Thoracic aorta (tissue), 2 donors: ENCODE measurements around the gene XXYLT1. TPM values are rescaled to one million over a fixed set of nuclear protein-coding genes. Genes with fewer than 3 reads are reported as not detected.
A peak's percentile ranks its signal among the peaks of the same experiment; 100 is the strongest.

Experiments used
- ATAC-seq: fragments of 150-250 bp; one replicate; pipeline ENCODE4 v1.8.0; 2017; ENCODE audit warnings: low read depth; ENCODE audit not compliant: insufficient number of reproducible peaks, low FRiP score
- DNase-seq: peaks from one replicate; pipeline ENCODE4 v3.0.0-alpha.2; 2020; ENCODE audit warnings: low spot score
- H3K27ac ChIP-seq, 2 donors: fragments of 200-600 bp; sonication (generic); 1 replicate in 1 of 2; 2 replicates in 1 of 2; pipeline ENCODE4 v1.5.1; 2016; ENCODE audit warnings: mild to moderate bottlenecking in 2 of 2, moderate library complexity in 2 of 2
- H3K27me3 ChIP-seq: fragments of 200-600 bp; sonication (generic); replicated peaks from 2 replicates; pipeline ENCODE4 v1.6.0; 2016; ENCODE audit warnings: mild to moderate bottlenecking; ENCODE audit not compliant: insufficient read depth
- H3K36me3 ChIP-seq: fragments of 200-600 bp; sonication (generic); one replicate; pipeline ENCODE4 v1.5.1; 2016
- H3K4me1 ChIP-seq, 2 donors: fragments of 200-600 bp; sonication (generic); 1 replicate in 1 of 2; 2 replicates in 1 of 2; pipeline versions ENCODE4 v1.5.1 to v1.6.0; 2016; ENCODE audit warnings: low read depth in 2 of 2, mild to moderate bottlenecking in 1 of 2; ENCODE audit not compliant: control insufficient read depth in 1 of 2
- H3K4me3 ChIP-seq: fragments of 200-600 bp; sonication (generic); 2 replicates; pipeline ENCODE4 v1.5.1; 2016; ENCODE audit warnings: mild to moderate bottlenecking
- H3K9me3 ChIP-seq: fragments of 200-600 bp; sonication (generic); 2 replicates; pipeline ENCODE4 v1.5.1; 2016
- total RNA-seq, 2 donors: library from RNA; depleted of rRNA; stranded (reverse); fragments of >200 nt; gene quantifications; one replicate each; pipeline versions ENCODE4 v1.1.0 to v1.2.3, GENCODE V29; 2016
- TF ChIP-seq, protein P1 (sequence below): fragments of 200-600 bp; sonication (generic); IDR thresholded peaks from one replicate; pipeline ENCODE4 v1.5.1; 2019; ENCODE audit warnings: antibody characterized with exemption

The XXYLT1 gene
- total RNA-seq, 2 donors from 2014 or later = 17.7 to 21.2 TPM

DNA sequence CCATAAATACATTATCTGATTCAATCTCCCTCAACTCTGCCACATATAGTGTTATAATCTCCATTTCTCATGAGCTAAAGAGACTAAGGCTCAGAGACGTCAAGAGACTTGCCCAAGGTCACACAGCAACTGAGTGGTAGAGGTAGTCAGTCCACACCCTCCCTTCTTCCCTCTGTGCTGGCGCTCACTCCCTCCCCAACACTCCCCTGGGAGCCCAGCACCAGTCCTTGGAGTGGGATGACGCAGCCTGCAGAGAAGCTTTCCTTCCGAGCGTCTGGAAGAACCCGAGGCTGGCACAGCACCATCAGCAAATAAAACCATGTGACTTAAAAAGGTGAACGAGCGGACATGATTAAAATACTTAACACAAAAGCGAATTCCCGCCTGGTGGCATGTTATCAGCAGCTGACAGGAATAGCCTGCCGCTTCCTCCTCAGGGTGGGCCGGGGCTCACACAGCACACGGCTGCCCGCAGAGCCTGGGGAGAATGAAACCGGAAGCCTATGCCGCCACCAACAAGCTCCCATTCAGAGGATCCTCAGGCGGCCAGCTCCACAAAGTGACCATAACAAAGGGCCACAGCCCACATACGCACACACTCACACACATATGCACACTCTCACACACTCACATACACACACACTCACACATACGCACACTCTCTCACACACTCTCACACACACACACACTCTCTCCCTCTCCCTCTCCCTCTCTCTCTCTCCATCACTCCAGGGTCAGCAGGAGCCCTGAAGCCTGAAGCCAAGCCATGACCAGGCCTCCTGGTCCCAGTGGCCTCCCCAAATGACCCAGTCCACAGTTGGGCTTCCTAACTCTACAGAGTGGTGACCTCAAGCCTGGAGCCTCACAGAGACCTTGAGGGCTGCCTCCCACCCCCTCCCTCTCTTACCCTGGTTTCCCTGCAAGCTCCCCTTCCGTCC lies 120.5 kb downstream of the XXYLT1 start:
- H3K9me3 ChIP-seq = no peaks in the 10 kb centered on the region
- H3K27ac ChIP-seq = peak overlapping the region; percentile 63 to 70
- TF ChIP-seq, protein P1, sequence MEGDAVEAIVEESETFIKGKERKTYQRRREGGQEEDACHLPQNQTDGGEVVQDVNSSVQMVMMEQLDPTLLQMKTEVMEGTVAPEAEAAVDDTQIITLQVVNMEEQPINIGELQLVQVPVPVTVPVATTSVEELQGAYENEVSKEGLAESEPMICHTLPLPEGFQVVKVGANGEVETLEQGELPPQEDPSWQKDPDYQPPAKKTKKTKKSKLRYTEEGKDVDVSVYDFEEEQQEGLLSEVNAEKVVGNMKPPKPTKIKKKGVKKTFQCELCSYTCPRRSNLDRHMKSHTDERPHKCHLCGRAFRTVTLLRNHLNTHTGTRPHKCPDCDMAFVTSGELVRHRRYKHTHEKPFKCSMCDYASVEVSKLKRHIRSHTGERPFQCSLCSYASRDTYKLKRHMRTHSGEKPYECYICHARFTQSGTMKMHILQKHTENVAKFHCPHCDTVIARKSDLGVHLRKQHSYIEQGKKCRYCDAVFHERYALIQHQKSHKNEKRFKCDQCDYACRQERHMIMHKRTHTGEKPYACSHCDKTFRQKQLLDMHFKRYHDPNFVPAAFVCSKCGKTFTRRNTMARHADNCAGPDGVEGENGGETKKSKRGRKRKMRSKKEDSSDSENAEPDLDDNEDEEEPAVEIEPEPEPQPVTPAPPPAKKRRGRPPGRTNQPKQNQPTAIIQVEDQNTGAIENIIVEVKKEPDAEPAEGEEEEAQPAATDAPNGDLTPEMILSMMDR = no peak
- no peaks in the 10 kb centered on the region for H3K36me3 ChIP-seq
- peak; percentile 37 for DNase-seq
- peak; percentile 65 for ATAC-seq
- peak overlapping the region; percentile 67 for H3K4me3 ChIP-seq
- peaks cover 16 to 43% of the 10 kb centered on the region in 2 donors for H3K4me1 ChIP-seq
- no peaks in the 10 kb centered on the region for H3K27me3 ChIP-seq

DNA sequence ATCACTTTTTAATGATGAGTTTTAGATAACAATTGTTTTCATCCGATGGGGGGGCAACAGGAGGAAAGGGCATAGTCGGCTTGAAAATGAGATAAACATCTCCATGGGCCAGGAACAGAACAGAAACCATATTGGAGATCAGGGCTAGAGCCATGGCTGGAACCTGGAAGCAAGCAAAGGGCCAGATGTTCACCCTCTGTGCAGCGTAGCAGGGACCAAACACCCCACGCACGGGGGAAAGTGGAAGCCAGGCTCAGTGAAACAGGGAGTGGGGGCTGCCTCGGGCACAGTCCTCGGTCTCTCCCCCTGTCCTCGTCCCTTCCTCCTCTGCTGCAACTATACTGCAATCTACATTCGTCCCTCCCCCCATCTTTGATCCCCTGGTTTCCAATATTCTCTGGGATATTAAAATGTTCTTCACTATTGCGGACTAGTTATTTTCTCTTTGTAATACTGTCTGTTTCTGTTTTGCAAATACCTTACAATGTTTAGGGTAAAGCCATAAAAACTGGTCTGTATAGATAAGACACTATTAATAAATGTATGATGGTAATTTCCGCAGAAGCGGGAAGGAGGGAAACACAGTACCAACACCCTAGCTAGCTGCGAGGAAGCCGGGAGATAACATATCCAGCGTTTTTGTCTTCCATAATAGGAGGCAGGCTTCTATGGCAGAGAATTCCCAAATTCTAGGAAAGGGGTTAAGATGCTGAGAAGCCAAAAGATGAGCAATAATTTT lies 121.5 kb downstream of the XXYLT1 start:
- Histone ChIP-seq H3K4me3 (peak overlapping the region; percentile 67), H3K9me3 (no peaks in the 10 kb centered on the region), H3K4me1 (peaks cover 11 to 34% of the 10 kb centered on the region in 2 donors), H3K27me3 (no peaks in the 10 kb centered on the region), H3K27ac (peak overlapping the region in 1 of 2 donors; percentile 70), H3K36me3 (no peaks in the 10 kb centered on the region)
- no peak for ATAC-seq
- no peak for DNase-seq
- TF ChIP-seq, protein P1 = no peak

DNA sequence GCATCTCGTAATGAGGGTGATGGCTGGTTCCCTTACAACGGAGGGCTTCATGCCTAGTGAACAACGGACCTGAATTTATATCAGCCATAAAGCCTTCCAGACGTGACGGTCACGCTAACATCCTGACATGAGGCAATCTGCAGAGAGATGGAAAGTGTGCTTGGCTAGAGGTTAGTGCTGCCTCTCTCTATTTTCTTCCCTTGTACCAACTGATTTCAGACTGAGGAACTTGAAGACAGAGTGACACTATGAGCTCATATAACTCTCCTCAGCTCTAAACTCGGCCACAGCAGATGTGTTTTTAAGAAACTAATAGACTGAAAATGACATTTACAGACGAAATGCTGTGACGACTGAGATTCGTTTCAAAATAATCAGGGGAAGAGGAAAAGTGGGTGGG lies 122.4 kb downstream of the XXYLT1 start:
- no peak for ATAC-seq
- Histone ChIP-seq H3K36me3 (no peaks in the 10 kb centered on the region), H3K9me3 (no peaks in the 10 kb centered on the region), H3K27me3 (no peaks in the 10 kb centered on the region), H3K4me1 (peaks cover 5 to 25% of the 10 kb centered on the region in 2 donors), H3K4me3 (no peak overlapping the region), H3K27ac (no peak overlapping the region)
- no peak for DNase-seq
- TF ChIP-seq, protein P1 = no peak

DNA sequence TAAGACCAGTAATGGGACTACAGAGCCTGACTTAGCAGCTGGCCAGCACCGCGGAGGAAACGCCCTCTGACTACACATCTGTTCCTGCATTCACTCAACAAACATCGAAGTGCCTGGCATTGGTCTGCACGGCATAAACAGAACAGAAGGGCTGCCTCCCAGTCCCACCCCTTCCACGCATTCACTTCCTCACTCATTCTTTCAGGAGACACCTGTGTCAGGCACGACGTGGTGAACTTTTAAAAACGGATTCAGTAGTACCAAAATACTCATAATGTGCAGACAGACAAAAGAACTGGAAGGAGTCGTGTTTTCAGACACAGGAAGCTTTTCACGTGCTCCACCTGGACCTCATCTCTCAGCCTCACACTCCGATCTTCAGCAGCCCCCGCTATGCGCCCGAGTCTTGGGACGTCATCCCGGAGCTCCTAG lies 123.3 kb downstream of the XXYLT1 start:
- DNase-seq = no peak
- Histone ChIP-seq H3K27me3 (no peaks in the 10 kb centered on the region), H3K36me3 (no peaks in the 10 kb centered on the region), H3K9me3 (no peaks in the 10 kb centered on the region), H3K27ac (no peak overlapping the region), H3K4me1 (peaks cover 5 to 17% of the 10 kb centered on the region in 2 donors), H3K4me3 (no peak overlapping the region)
- ATAC-seq = no peak
- TF ChIP-seq, protein P1 = no peak

DNA sequence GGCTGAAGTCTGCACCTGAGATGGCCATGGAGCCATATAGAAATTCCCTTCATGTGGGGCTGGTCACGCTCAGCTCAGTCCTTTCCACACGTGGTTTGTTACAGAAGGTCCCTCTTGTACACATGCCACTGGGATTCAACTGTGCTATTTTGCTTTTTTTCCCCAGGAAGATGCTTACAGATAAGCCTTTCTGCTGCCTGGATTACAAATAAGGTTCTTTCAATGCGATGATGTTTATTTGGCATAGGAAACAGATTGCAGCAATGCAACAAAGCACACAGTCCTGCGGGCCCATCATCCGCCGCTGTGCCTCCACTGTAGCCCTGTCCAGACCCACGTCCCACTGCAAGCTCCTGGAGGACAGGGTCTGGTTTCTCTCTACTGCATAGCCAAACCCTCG lies 124.8 kb downstream of the XXYLT1 start:
- TF ChIP-seq, protein P1 = no peak
- H3K4me3 ChIP-seq = no peak overlapping the region
- H3K9me3 ChIP-seq = no peaks in the 10 kb centered on the region
- DNase-seq = no peak
- H3K36me3 ChIP-seq = no peaks in the 10 kb centered on the region
- ATAC-seq = no peak
- no peaks in the 10 kb centered on the region for H3K27me3 ChIP-seq
- peaks cover 4 to 10% of the 10 kb centered on the region in 2 donors for H3K4me1 ChIP-seq
- H3K27ac ChIP-seq = no peak overlapping the region
